HEK293 (cell line): ENCODE measurements around the gene FNDC10.

Experiments used
- CTCF ChIA-PET: fragments of 350-600 bp; formaldehyde crosslinking; extraction: SDS; loops from one replicate; lab custom pipeline; 2021; ENCODE audit warnings: antibody characterized with exemption; lab: Yijun Ruan, JAX
- POLR2A ChIA-PET: fragments of 300-600 bp; formaldehyde crosslinking; extraction: SDS; loops from one replicate; lab custom pipeline; 2020; ENCODE audit warnings: antibody characterized with exemption, inconsistent platforms; lab: Yijun Ruan, JAX
- H3K27ac ChIP-seq: fragments of 200-500 bp; sonication (Bioruptor generic); 2 replicates; pipeline ENCODE4 v1.5.1; 2014; ENCODE audit warnings: low read depth, low read length, control low read depth, inconsistent platforms; ENCODE audit errors: extremely low read depth
- H3K36me3 ChIP-seq, 2 experiments: fragments of 200-500 bp in 1 of 2; sonication (Bioruptor generic) in 1 of 2; 1 replicate in 1 of 2; 2 replicates in 1 of 2; pipeline ENCODE4 v1.5.1; 2014 to 2017; ENCODE audit warnings: inconsistent platforms in 2 of 2, low read length in 2 of 2; ENCODE audit not compliant: control insufficient read depth in 2 of 2, insufficient read depth in 1 of 2
- H3K4me1 ChIP-seq: fragments of 200-500 bp; sonication (Bioruptor generic); 2 replicates; pipeline ENCODE4 v1.5.1; 2014; ENCODE audit warnings: mild to moderate bottlenecking, low read length, inconsistent platforms; ENCODE audit not compliant: control insufficient read depth, insufficient read depth
- H3K4me3 ChIP-seq: 2 replicates; pipeline ENCODE4 v1.5.1; 2011; ENCODE audit warnings: low read depth, mild to moderate bottlenecking, control low read depth, low read length, moderate library complexity
- H3K9me3 ChIP-seq: fragments of 200-500 bp; sonication (Bioruptor generic); 2 replicates; pipeline ENCODE4 v1.5.1; 2014; ENCODE audit warnings: low read depth, low read length, inconsistent platforms; ENCODE audit not compliant: control insufficient read depth, insufficient read depth
- BCL11A ChIP-seq: fragments of 450-650 bp; formaldehyde crosslinking; IDR thresholded peaks from 2 replicates; pipeline ENCODE4 v1.5.1; 2016; ENCODE audit warnings: low read depth, missing biosample characterization, missing genetic modification characterization
- BCL11B ChIP-seq: fragments of 450-650 bp; formaldehyde crosslinking; IDR thresholded peaks from 2 replicates; pipeline ENCODE4 v1.5.1; 2016; ENCODE audit warnings: low read depth, missing biosample characterization, missing genetic modification characterization
- BCL6B ChIP-seq: fragments of 450-650 bp; formaldehyde crosslinking; IDR thresholded peaks from 2 replicates; pipeline ENCODE4 v1.5.1; 2017; ENCODE audit warnings: missing biosample characterization, missing genetic modification characterization
- GLIS2 ChIP-seq: fragments of 450-650 bp; formaldehyde crosslinking; IDR thresholded peaks from 2 replicates; pipeline ENCODE4 v1.5.1; 2016; ENCODE audit warnings: missing biosample characterization, missing genetic modification characterization
- HOXA7 ChIP-seq: sonication (generic); formaldehyde crosslinking; IDR thresholded peaks from 2 replicates; pipeline ENCODE4 v1.8.1; 2022; ENCODE audit warnings: missing genetic modification reagents, borderline replicate concordance
- MEIS1 ChIP-seq: sonication (generic); formaldehyde crosslinking; IDR thresholded peaks from 2 replicates; pipeline ENCODE4 v1.8.1; 2022; ENCODE audit warnings: missing genetic modification reagents, mild to moderate bottlenecking, borderline replicate concordance
- MZF1 ChIP-seq: fragments of 450-650 bp; formaldehyde crosslinking; IDR thresholded peaks from 2 replicates; pipeline ENCODE4 v1.5.1; 2017; ENCODE audit warnings: missing biosample characterization, missing genetic modification characterization, borderline replicate concordance
- ZNF146 ChIP-seq: fragments of 450-650 bp; formaldehyde crosslinking; IDR thresholded peaks from 2 replicates; pipeline ENCODE4 v1.5.1; 2016; ENCODE audit warnings: missing biosample characterization, missing genetic modification characterization
- ZNF24 ChIP-seq: fragments of 450-650 bp; formaldehyde crosslinking; IDR thresholded peaks from 2 replicates; pipeline ENCODE4 v1.5.1; 2016; ENCODE audit warnings: missing biosample characterization, missing genetic modification characterization
- ZNF274 ChIP-seq, 2 experiments: fragments of 200-500 bp in 1 of 2; fragments of 450-650 bp in 1 of 2; sonication (Bioruptor generic) in 1 of 2; formaldehyde crosslinking in 1 of 2; IDR thresholded peaks; 2 replicates each; pipeline versions ENCODE4 v1.5.1 to v1.6.1; 2014 to 2016; ENCODE audit warnings: borderline replicate concordance in 1 of 2, inconsistent platforms in 1 of 2, low read length in 1 of 2, missing biosample characterization in 1 of 2, missing genetic modification characterization in 1 of 2
- ZNF37A ChIP-seq: fragments of 450-650 bp; IDR thresholded peaks from 2 replicates; pipeline ENCODE4 v1.5.1; 2018; ENCODE audit warnings: missing biosample characterization, missing genetic modification characterization
- ZNF394 ChIP-seq: fragments of 450-650 bp; formaldehyde crosslinking; IDR thresholded peaks from 2 replicates; pipeline ENCODE4 v1.5.1; 2016; ENCODE audit warnings: missing biosample characterization, missing genetic modification characterization, mild to moderate bottlenecking, moderate library complexity, borderline replicate concordance
- ZNF707 ChIP-seq: fragments of 450-650 bp; formaldehyde crosslinking; IDR thresholded peaks from 2 replicates; pipeline ENCODE4 v1.5.1; 2016; ENCODE audit warnings: missing biosample characterization, missing genetic modification characterization
- ZSCAN16 ChIP-seq: fragments of 450-650 bp; formaldehyde crosslinking; IDR thresholded peaks from 2 replicates; pipeline ENCODE4 v1.5.1; 2016; ENCODE audit warnings: missing biosample characterization, missing genetic modification characterization
- ZSCAN4 ChIP-seq: fragments of 450-650 bp; formaldehyde crosslinking; IDR thresholded peaks from 2 replicates; pipeline ENCODE4 v1.5.1; 2017; ENCODE audit warnings: missing biosample characterization, missing genetic modification characterization
- TF ChIP-seq, protein P1 (sequence below): fragments of 450-650 bp; formaldehyde crosslinking; IDR thresholded peaks from 2 replicates; pipeline ENCODE4 v1.5.1; 2016; ENCODE audit warnings: missing biosample characterization, missing genetic modification characterization
- TF ChIP-seq, protein P2 (sequence below): fragments of 450-650 bp; formaldehyde crosslinking; IDR thresholded peaks from 2 replicates; pipeline ENCODE4 v1.5.1; 2016; ENCODE audit warnings: missing biosample characterization, missing genetic modification characterization
- TF ChIP-seq, protein P3 (sequence below): fragments of 450-650 bp; formaldehyde crosslinking; IDR thresholded peaks from 2 replicates; pipeline ENCODE4 v1.5.1; 2016; ENCODE audit warnings: missing biosample characterization, missing genetic modification characterization

FNDC10 gene

DNA sequence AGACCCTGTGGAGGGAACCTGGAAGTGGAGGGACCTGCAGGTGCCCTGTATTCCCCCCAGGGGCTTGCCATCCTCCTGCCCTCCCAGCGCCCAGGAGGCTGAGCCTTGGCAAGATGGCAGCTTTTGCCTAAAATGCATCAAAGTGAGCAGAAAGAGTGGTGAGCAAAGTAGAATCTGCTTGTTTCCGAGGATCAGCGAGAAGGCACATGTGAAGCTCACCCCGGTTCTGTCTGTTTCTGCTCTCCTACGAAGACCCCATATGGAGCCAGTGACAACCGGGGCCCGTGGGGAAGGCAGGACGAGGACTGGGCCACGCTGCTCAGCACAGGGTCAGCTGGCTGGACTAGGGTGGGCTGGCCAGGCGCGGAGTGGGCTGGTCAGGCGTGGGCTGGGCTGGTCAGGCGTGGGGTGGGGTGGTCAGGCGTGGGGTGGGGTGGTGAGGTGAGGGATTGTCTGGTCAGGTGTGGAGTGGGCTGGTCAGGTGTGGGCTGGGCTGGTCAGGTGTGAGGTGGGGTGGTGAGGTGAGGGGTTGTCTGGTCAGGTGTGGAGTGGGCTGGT is 5.2 kb upstream of the FNDC10 start:
- Histone ChIP-seq H3K4me3 (no peak overlapping the region), H3K9me3 (no peaks in the 10 kb centered on the region), H3K4me1 (no peaks in the 10 kb centered on the region; the same call in 1 of the 2 replicates), H3K27ac (no peak overlapping the region), H3K36me3 (no peaks in the 10 kb centered on the region)
- POLR2A ChIA-PET = no interaction called here
- CTCF ChIA-PET = no interaction called here
- TF ChIP-seq ZNF146 (no peak), ZNF274 (IDR thresholded peaks at IDR 0.05; ENCODE audit: low read length) (no peak), ZNF274 (tag by site-specific recombination; IDR thresholded peaks at IDR 0.05; ENCODE audit: borderline replicate concordance) (no peak), BCL11A (tag by site-specific recombination) (peak; percentile 16; the same call in 1 of the 2 replicates), MEIS1 (no peak), BCL6B (tag by site-specific recombination) (no peak), ZNF24 (tag by site-specific recombination) (no peak), MZF1 (tag by site-specific recombination) (no peak), BCL11B (tag by site-specific recombination) (0 out of 2 replicates have a peak, but pooled peaks have one; percentile 20), GLIS2 (tag by site-specific recombination) (peak; percentile 33; the same call in 1 of the 2 replicates), ZSCAN4 (no peak)
- TF ChIP-seq, protein P1, sequence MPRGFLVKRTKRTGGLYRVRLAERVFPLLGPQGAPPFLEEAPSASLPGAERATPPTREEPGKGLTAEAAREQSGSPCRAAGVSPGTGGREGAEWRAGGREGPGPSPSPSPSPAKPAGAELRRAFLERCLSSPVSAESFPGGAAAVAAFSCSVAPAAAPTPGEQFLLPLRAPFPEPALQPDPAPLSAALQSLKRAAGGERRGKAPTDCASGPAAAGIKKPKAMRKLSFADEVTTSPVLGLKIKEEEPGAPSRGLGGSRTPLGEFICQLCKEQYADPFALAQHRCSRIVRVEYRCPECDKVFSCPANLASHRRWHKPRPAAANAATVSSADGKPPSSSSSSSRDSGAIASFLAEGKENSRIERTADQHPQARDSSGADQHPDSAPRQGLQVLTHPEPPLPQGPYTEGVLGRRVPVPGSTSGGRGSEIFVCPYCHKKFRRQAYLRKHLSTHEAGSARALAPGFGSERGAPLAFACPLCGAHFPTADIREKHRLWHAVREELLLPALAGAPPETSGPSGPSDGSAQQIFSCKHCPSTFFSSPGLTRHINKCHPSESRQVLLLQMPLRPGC (tag by site-specific recombination) = no peak
- TF ChIP-seq, protein P2, sequence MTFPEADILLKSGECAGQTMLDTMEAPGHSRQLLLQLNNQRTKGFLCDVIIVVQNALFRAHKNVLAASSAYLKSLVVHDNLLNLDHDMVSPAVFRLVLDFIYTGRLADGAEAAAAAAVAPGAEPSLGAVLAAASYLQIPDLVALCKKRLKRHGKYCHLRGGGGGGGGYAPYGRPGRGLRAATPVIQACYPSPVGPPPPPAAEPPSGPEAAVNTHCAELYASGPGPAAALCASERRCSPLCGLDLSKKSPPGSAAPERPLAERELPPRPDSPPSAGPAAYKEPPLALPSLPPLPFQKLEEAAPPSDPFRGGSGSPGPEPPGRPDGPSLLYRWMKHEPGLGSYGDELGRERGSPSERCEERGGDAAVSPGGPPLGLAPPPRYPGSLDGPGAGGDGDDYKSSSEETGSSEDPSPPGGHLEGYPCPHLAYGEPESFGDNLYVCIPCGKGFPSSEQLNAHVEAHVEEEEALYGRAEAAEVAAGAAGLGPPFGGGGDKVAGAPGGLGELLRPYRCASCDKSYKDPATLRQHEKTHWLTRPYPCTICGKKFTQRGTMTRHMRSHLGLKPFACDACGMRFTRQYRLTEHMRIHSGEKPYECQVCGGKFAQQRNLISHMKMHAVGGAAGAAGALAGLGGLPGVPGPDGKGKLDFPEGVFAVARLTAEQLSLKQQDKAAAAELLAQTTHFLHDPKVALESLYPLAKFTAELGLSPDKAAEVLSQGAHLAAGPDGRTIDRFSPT (tag by site-specific recombination) = 0 out of 2 replicates have a peak, but pooled peaks have one; percentile 37

DNA sequence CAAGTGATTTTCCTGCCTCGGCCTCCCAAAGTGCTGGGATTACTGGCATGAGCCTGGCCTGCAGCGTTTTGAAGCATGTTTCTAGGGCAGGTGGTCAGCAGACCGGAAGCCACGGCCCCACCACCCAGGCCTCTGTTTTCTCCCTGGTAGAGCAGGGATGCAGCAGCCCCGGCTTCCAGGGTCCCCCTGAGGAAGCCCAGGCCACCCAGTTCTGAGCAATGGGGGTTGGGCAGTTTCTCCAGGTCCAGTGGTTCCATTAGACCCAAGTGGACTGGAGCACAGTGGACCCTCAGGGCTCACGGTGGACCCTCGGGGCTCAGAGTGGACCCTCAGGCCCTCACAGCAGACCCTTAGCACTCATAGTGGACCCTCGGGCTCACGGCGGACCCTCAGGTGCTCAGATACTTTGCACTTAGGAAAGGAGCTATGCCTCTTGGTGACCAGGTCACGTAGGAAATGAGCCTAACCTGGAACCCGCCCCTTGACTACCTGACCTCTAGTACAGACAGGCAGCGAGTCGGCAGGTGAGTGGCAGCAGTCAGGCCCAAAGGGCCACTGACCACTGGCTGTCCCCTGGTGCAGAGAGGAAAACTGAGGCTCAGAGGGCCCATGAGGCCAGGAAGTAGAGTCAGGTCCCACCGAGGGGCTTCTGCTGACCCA is 4.6 kb upstream of the FNDC10 start:
- CTCF ChIA-PET = no interaction called here
- no peak overlapping the region for H3K4me3 ChIP-seq
- H3K9me3 ChIP-seq = no peaks in the 10 kb centered on the region
- no peaks in the 10 kb centered on the region for H3K36me3 ChIP-seq
- POLR2A ChIA-PET = interaction anchor here (1.5 kb wide), 1 partner anchor 24 kb away, joined by 3 read pairs; no protein-coding TSS in a partner anchor
- H3K4me1 ChIP-seq = no peaks in the 10 kb centered on the region; the same call in 1 of the 2 replicates
- H3K27ac ChIP-seq = no peak overlapping the region
- TF ChIP-seq, protein P3, sequence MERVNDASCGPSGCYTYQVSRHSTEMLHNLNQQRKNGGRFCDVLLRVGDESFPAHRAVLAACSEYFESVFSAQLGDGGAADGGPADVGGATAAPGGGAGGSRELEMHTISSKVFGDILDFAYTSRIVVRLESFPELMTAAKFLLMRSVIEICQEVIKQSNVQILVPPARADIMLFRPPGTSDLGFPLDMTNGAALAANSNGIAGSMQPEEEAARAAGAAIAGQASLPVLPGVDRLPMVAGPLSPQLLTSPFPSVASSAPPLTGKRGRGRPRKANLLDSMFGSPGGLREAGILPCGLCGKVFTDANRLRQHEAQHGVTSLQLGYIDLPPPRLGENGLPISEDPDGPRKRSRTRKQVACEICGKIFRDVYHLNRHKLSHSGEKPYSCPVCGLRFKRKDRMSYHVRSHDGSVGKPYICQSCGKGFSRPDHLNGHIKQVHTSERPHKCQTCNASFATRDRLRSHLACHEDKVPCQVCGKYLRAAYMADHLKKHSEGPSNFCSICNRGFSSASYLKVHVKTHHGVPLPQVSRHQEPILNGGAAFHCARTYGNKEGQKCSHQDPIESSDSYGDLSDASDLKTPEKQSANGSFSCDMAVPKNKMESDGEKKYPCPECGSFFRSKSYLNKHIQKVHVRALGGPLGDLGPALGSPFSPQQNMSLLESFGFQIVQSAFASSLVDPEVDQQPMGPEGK = no peak
- TF ChIP-seq ZNF37A = no peak
- no peak for TF ChIP-seq ZNF707 (tag by site-specific recombination)
- TF ChIP-seq ZNF394 (tag by site-specific recombination) = no peak
- TF ChIP-seq ZSCAN16 (tag by site-specific recombination) = no peak
- TF ChIP-seq HOXA7 = no peak
